Naive B cell (primary cell): ENCODE results near the gene HOXA13. TPM values are rescaled to one million over a fixed set of nuclear protein-coding genes. Genes with fewer than 3 reads are reported as not detected.
A peak's percentile ranks its signal among the peaks of the same experiment; 100 is the strongest.

Experiments used
- ATAC-seq, 2 donors: fragments of 150-1000 bp; cut with Tn5 transposase; 2 replicates each; pipeline ENCODE4 v1.10.0; 2021; ENCODE audit warnings: low read depth in 2 of 2, mild to moderate bottlenecking in 2 of 2, moderate library complexity in 2 of 2
- DNase-seq: peaks from one replicate; pipeline ENCODE4 v3.0.0; 2022
- H3K27ac Mint-ChIP-seq, 6 donors: one replicate each; pipeline ENCODE4 v1.8.0; 2020 to 2022; ENCODE audit warnings: mild to moderate bottlenecking in 6 of 6, mixed read lengths in 6 of 6, moderate library complexity in 5 of 6, inconsistent platforms in 2 of 6
- H3K27me3 Mint-ChIP-seq, 3 donors: one replicate each; pipeline ENCODE4 v1.8.0; 2021 to 2022; ENCODE audit warnings: mixed read lengths in 3 of 3, mild to moderate bottlenecking in 1 of 3
- H3K36me3 Mint-ChIP-seq, 2 donors: one replicate each; pipeline ENCODE4 v1.8.0; 2020 to 2022; ENCODE audit warnings: mixed read lengths in 2 of 2, inconsistent platforms in 1 of 2, mild to moderate bottlenecking in 1 of 2
- H3K4me1 Mint-ChIP-seq, 3 donors: one replicate each; pipeline ENCODE4 v1.8.0; 2020 to 2022; ENCODE audit warnings: mixed read lengths in 3 of 3, inconsistent platforms in 1 of 3, mild to moderate bottlenecking in 1 of 3, moderate library complexity in 1 of 3
- H3K4me3 Mint-ChIP-seq, 8 donors: one replicate each; pipeline ENCODE4 v1.8.0; 2020 to 2022; ENCODE audit warnings: mild to moderate bottlenecking in 8 of 8, mixed read lengths in 8 of 8, moderate library complexity in 8 of 8, inconsistent platforms in 2 of 8
- H3K9me3 Mint-ChIP-seq, 7 donors: one replicate each; pipeline ENCODE4 v1.8.0; 2020 to 2022; ENCODE audit warnings: mixed read lengths in 7 of 7, mild to moderate bottlenecking in 5 of 7, inconsistent platforms in 2 of 7, moderate library complexity in 1 of 7
- polyA plus RNA-seq, 6 donors: library from polyadenylated mRNA; unstranded; fragments of 300-500 nt; fragmentation: Illumina TruSeq; gene quantifications; one replicate each; pipeline ENCODE4 v1.2.3, GENCODE V29; 2021; ENCODE audit warnings: low read depth in 6 of 6

The HOXA13 gene
- polyA plus RNA-seq, 6 donors from 2014 or later: not detected

DNA sequence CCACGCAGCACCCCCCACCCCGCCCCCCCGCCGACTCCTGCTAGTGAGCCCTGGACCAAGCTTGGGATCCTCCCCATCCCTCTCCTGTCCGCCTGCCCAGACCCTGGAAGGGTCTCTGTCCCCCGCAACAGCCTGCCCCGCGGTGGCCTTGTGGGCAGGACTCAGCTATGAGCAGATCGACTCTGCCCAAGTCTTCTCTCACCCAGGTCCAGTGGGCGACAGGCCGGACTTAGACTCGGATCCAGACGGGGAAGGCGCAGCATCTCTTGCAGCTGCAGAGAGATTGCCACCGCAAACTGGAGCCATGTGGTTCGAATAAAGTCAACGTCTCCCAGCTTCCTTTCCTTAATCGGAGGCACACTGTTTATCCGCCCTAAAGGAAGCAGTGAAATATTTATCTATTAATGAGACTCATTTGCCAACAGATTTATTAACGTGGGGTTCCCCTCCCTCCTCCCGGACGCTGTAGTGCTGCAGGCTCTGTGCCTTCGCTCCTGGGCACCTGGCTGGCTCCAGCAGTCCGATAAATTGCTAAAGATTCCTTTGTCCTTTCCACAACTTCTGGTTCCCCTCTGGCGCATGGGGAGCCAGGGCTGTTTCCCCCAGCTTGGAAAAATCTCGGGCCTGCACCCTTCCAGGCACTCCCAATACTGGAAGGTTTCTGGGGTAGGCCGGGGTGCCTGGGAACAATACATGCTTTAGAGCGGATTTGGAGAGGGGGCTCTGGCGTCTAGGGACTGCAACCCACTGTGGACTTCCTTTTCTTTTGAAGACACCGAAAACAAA lies 42.8 kb downstream of the HOXA13 start:
- H3K36me3 Mint-ChIP-seq: peaks cover 0 to 15% of the 10 kb centered on the region in 2 donors
- H3K4me3 Mint-ChIP-seq: peak overlapping the region in 7 of 8 donors; percentile 12 to 79 (median 73)
- H3K27ac Mint-ChIP-seq: peak overlapping the region in 4 of 6 donors; percentile 88 to 98 (median 92)
- H3K9me3 Mint-ChIP-seq: peaks cover 0 to 32% (median 5%) of the 10 kb centered on the region in 7 donors
- peaks cover 50 to 81% (median 59%) of the 10 kb centered on the region in 3 donors for H3K27me3 Mint-ChIP-seq
- no peak for ATAC-seq
- DNase-seq: no peak
- peaks cover 22 to 44% (median 43%) of the 10 kb centered on the region in 3 donors for H3K4me1 Mint-ChIP-seq

DNA sequence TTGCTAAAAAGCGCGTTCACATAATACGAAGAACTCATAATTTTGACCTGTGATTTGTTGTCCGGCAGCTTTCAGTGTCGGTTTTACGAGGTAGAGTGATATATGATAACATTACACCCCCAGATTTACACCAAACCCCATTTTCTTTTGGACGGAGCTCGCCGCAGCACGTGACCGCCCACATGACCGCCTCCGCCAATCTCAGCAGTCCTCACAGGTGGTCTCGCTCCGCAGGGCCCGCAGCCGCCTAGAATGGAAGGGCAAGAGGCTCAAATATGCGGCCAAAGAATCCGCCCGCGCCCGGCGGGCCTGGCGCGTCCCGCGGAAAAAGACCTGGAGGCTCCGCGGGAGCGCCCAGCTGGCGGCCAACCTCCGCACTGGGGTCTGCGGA lies 43.4 kb downstream of the HOXA13 start, which contains the start of gene HOXA7:
Gene HOXA7 (minus strand): TSS at position 168 of the 391 bp plus-strand sequence. CDS start 130 bp downstream, at position 38.
- ATAC-seq (no peak), DNase-seq (no peak)
- Mint-ChIP-seq H3K4me3 (peak within 1 kb of the TSS; percentile 21 to 81 (median 70)), H3K27me3 (peaks cover 56 to 82% (median 65%) of the 10 kb centered on the region in 3 donors), H3K36me3 (peaks cover 0 to 15% of the 10 kb centered on the region in 2 donors), H3K9me3 (peaks cover 0 to 35% (median 5%) of the 10 kb centered on the region in 7 donors), H3K27ac (peak within 1 kb of the TSS in 4 of 6 donors; percentile 88 to 99 (median 97)), H3K4me1 (peaks cover 28 to 50% (median 48%) of the 10 kb centered on the region in 3 donors)

DNA sequence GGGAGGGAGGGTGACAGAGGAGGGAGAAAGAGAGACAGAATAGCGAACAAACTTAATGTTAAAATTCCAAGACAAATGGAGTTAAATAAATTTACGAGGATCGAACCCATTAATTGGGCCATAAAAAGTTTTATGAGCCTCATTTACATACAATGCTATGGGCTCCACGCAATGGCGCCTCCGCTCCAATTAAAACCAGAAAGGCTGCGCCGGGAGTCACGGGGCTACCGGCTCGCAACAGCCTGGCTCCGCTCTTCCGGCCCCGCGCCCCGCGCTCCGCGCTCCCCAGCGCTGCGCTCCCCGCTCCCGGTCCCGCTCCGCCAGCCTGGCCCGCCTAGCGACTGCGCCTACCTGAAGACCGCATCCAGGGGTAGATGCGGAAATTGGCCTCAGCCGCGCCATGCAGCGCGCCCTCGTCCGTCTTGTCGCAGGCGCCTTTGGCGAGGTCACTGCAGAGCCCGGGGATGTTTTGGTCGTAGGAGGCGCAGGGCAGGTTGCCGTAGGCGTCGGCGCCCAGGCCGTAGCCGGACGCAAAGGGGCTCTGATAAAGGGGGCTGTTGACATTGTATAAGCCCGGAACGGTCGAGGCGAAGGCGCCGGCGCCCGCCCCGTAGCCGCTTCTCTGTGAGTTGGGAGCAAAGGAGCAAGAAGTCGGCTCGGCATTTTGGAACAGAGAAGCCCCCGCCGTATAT lies 43.9 kb downstream of the HOXA13 start:
- DNase-seq (no peak), ATAC-seq (no peak)
- Mint-ChIP-seq H3K9me3 (peaks cover 0 to 37% (median 5%) of the 10 kb centered on the region in 7 donors), H3K27ac (peak overlapping the region in 4 of 6 donors; percentile 88 to 99 (median 97)), H3K36me3 (peaks cover 0 to 15% of the 10 kb centered on the region in 2 donors), H3K4me3 (peak overlapping the region; percentile 21 to 81 (median 66)), H3K4me1 (peaks cover 33 to 52% (median 50%) of the 10 kb centered on the region in 3 donors), H3K27me3 (peaks cover 58 to 83% (median 71%) of the 10 kb centered on the region in 3 donors)

DNA sequence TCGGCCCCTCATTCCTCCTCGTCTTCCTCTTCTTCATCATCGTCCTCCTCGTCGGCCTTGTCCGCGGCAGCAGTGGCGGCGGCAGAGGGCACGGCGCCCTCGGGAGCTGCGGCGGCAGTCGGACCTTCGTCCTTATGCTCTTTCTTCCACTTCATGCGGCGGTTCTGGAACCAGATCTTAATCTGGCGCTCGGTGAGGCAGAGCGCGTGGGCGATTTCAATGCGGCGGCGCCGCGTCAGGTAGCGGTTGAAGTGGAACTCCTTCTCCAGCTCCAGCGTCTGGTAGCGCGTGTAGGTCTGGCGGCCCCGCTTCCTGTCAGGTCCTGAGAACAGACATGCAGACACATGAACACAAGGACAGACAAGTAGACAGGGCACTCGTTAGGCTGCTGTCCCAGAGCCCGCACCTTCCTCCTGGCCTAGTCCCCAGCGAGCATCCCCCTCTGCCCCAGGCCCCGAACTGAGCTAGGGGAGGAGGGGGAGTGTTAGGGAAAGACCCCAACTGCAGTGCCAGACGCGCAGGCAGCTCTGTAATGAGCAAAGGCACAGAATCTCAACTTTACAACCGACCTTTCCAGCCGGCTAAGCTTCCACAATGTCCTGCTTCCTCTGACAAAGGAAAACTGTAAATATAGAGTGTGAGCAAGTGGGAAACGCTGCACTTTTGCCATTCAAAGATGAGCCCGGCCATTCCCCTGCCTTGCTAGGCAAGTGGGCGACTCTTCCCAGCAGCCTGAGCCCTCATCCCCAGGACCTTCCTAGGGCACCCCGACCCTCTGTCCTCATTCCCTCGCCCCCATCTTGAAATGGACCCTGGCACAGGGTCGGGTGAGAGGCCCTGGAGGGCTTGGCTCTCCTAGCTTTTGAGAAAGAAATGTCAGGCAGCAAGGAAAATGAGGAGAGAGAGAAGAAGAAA lies 44.7 kb downstream of the HOXA13 start:
- Mint-ChIP-seq H3K4me3 (peak overlapping the region; percentile 28 to 81 (median 64)), H3K9me3 (peaks cover 0 to 37% (median 5%) of the 10 kb centered on the region in 7 donors), H3K4me1 (peaks cover 41 to 56% (median 56%) of the 10 kb centered on the region in 3 donors), H3K36me3 (peaks cover 0 to 15% of the 10 kb centered on the region in 2 donors), H3K27me3 (peaks cover 62 to 86% (median 79%) of the 10 kb centered on the region in 3 donors), H3K27ac (peak overlapping the region in 5 of 6 donors; percentile 44 to 99 (median 92))
- ATAC-seq (no peak), DNase-seq (no peak)

DNA sequence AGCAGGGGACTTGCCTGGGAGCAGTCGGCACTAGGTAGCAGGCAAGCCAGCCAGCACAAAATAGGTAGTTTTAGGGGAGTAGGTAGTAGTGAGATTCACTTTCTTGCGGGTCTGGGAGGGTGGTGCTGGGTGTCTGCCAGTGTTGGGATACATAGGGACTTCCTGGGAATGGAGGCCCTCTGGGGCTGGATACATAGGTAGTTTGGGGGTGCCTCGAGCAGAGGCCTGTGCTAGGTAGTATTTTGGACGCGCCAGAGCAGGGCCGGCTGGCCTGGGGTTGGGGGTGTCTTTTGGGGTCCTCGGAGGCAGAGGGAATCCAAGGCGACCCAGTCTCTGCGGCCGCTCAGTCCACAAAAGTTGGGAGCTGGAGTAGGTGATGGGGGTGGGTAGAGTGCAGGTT lies 45.5 kb downstream of the HOXA13 start:
- Mint-ChIP-seq H3K4me1 (peaks cover 37 to 56% (median 50%) of the 10 kb centered on the region in 3 donors), H3K27ac (peak overlapping the region in 3 of 6 donors; percentile 80 to 98 (median 97)), H3K4me3 (peak overlapping the region in 6 of 8 donors; percentile 28 to 81 (median 58)), H3K36me3 (peaks cover 0 to 15% of the 10 kb centered on the region in 2 donors), H3K9me3 (peaks cover 0 to 37% (median 5%) of the 10 kb centered on the region in 7 donors), H3K27me3 (peaks cover 57 to 81% (median 71%) of the 10 kb centered on the region in 3 donors)
- ATAC-seq (no peak), DNase-seq (no peak)

DNA sequence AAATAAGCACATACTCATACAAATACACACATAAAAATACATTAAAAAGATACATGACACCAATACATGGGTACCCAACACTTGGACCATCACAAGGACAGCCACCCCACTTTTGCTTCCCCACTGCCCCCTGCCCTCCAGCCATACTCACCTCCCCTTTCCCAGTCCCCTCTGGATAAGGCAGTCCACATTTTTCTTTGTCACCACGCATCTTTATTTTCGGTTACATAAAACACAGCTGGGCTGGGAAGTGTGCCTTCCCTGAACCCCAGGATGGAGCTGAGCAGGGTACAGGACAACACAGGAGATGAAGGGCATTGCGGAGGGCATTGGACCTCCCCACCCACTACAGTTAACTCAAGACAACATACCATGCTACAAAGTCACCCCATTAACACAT lies 46.4 kb downstream of the HOXA13 start:
- H3K27me3 Mint-ChIP-seq: peaks cover 59 to 76% (median 64%) of the 10 kb centered on the region in 3 donors
- DNase-seq: no peak
- peaks cover 37 to 53% (median 45%) of the 10 kb centered on the region in 3 donors for H3K4me1 Mint-ChIP-seq
- peak overlapping the region in 5 of 6 donors; percentile 8 to 93 (median 80) for H3K27ac Mint-ChIP-seq
- peaks cover 0 to 15% of the 10 kb centered on the region in 2 donors for H3K36me3 Mint-ChIP-seq
- peak overlapping the region in 3 of 8 donors; percentile 47 to 81 (median 50) for H3K4me3 Mint-ChIP-seq
- H3K9me3 Mint-ChIP-seq: peaks cover 0 to 37% (median 5%) of the 10 kb centered on the region in 7 donors
- no peak for ATAC-seq

DNA sequence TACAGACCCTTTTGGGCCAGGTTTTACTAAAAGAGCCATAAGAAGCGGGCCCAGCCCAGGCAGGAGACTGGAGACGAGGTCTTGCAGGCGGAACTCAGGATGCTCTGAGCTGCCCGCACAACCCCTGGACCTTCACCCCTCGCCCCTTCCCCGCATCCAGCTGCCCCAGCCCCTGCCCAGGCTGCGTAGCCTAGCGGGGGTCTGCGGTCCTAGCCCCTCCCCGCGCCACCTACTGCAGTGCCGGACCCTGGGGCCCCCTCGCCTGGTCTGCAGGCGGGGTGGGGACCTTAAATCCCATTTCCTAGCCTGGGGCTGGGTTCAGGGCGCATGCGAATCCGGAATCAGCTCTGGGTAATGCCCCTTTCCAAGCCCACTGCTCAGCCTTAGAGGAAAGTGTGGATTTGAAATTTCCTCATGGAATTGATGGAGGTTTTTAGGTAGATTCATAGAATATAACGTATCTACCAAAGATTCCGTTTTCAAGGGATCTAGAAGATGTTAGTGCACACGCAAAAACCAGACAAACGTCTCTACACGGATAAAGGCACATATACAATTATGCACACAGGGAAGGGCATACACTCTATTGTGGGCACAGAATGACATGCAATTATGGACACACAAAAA lies 47.0 kb downstream of the HOXA13 start:
- Mint-ChIP-seq H3K4me1 (peaks cover 34 to 56% (median 45%) of the 10 kb centered on the region in 3 donors), H3K9me3 (peaks cover 0 to 32% (median 3%) of the 10 kb centered on the region in 7 donors), H3K27me3 (peaks cover 60 to 76% (median 64%) of the 10 kb centered on the region in 3 donors), H3K4me3 (peak overlapping the region in 3 of 8 donors; percentile 37 to 82 (median 47)), H3K36me3 (peaks cover 0 to 11% of the 10 kb centered on the region in 2 donors), H3K27ac (peak overlapping the region in 2 of 6 donors; percentile 11 to 97)
- DNase-seq (no peak), ATAC-seq (no peak)

DNA sequence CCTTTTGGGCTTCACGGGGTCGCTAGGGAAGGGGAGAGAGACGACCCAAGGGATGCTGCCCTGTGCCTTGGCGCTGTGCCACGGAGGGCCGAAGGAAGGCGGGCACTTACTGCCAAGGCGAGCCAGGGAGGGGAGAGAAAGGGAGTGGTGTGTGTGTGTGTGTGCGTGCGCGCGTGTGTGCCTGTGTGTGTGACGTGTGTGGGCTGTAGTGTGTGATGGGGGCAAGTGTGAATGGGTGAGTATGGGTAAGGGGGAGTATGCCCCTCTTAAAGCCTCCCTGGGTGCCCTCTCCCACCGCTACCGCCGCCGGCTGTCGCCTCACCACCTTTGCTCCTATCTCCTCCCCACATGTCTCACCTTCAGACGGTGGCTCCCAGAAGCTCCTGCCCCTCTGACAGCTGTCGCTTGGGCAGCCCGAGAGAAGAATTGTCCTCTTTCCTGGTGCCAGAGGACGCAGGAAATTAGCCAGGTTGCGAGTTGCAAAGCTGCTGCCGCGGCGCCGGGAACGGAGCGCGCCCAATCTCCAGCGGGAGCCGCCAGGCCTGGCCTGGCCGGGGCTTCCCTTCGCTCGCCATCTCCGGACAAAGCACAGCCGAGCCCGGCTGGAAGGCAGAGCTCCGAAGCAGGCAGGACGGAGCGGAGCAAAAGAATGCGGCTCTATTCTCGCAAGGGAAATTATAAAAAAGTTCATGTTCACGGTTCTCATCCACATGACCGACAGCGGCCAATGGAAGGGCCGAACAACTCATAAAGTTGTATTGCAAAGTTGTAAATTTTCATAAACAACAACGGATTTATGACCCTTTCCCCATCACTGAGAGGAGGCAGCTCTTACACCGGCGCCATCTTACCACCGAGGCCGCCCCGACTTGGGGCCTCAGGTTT lies 47.7 kb downstream of the HOXA13 start, which contains the start of gene HOXA3:
Gene HOXA3 (minus strand): TSS at position 653 of the 885 bp plus-strand sequence. CDS start 41,943 bp downstream, outside the sequence.
- Mint-ChIP-seq H3K36me3 (peaks cover 0 to 10% of the 10 kb centered on the region in 2 donors), H3K27me3 (peaks cover 61 to 74% (median 63%) of the 10 kb centered on the region in 3 donors), H3K4me1 (peaks cover 34 to 57% (median 47%) of the 10 kb centered on the region in 3 donors), H3K4me3 (peak within 1 kb of the TSS; percentile 75 to 89 (median 84)), H3K9me3 (peaks cover 0 to 27% (median under 1%) of the 10 kb centered on the region in 7 donors), H3K27ac (peak within 1 kb of the TSS in 5 of 6 donors; percentile 42 to 97 (median 78))
- ATAC-seq: no peak
- DNase-seq: no peak

DNA sequence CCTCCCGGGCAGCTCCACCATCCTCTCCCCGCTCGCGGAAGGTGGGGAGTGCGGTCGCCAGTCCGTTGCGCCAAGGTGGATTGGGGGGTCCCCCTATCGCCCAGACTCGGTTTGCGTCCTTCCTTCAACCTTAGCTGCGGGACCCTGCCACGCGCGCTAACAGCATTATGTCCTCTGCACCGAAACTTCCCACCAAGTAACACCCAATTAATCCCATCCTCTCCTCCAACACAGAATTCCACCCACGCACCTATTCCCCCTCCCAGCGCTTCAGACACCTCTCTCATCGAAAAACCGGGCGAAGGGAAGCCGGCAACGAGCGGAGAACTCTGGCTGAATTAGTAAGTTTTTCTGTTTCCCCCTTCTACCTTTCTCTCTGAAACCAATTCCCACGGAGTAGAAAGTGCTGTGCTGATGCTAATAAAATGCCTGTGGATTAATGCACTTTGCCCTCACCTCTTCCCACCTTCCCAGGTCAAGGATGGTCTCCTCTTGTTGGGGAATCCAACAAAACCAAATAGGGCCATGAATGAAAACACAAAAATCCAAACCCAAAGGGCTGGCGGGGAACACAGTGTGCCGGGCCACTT lies 48.5 kb downstream of the HOXA13 start:
- Mint-ChIP-seq H3K4me3 (peak overlapping the region; percentile 75 to 89 (median 84)), H3K4me1 (peaks cover 37 to 56% (median 51%) of the 10 kb centered on the region in 3 donors), H3K36me3 (peaks cover 0 to 17% of the 10 kb centered on the region in 2 donors), H3K27ac (peak overlapping the region in 5 of 6 donors; percentile 42 to 97 (median 78)), H3K27me3 (peaks cover 68 to 76% (median 70%) of the 10 kb centered on the region in 3 donors), H3K9me3 (peaks cover 0 to 26% (median 2%) of the 10 kb centered on the region in 7 donors)
- DNase-seq (no peak), ATAC-seq (no peak)

DNA sequence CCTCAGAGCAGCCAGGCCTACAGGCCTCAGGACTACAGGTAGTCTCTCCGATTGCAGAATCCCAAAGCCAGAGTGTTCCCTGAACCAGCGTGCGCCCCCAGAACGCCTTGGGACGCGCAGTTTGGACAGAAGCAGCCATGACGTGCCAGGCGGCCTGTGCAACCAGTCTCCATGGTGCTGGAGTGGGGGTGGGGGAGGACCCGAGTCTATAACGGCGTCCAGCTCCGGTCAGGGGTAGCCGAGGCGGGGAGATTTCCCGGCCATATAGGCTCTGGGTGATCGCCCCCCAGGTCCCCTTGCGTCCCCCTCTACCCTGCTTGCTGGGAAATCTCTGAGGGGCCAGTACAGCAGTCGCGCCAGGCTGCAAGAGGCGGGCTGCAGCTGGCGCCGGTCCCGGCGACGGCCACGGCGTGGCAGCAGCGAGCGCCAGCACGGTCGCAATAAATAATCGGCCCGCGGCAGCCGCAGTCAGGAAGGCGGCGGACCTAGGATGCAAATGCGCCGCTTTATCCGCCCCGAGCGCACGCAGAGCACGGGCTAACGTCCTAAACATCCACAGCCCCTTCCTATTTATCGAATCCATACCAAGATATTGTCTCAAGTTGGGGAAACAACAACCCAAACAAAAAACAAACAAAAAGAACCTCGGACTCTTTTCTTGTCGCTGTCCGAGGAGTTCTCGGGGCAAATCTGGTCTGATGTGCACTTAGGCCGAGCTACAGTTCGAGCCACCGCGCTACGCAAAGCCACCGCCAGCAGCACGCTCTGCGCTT lies 49.1 kb downstream of the HOXA13 start:
- Mint-ChIP-seq H3K4me1 (peaks cover 37 to 55% (median 51%) of the 10 kb centered on the region in 3 donors), H3K27me3 (peaks cover 75 to 82% (median 75%) of the 10 kb centered on the region in 3 donors), H3K4me3 (peak overlapping the region; percentile 75 to 89 (median 84)), H3K36me3 (peaks cover 0 to 20% of the 10 kb centered on the region in 2 donors), H3K27ac (peak overlapping the region in 4 of 6 donors; percentile 69 to 97 (median 78)), H3K9me3 (peaks cover 0 to 27% (median 2%) of the 10 kb centered on the region in 7 donors)
- ATAC-seq: peak; percentile 76 to 80
- peak; percentile 64 for DNase-seq
